A549 treated with CpdA at 1 μM for 4 hours (cell line): Measurements from ENCODE around the gene TBX6. TPM values are rescaled to one million over a fixed set of nuclear protein-coding genes. Genes with fewer than 3 reads are reported as not detected.

Experiments used
- total RNA-seq: library from RNA; stranded (reverse); fragments of 200-300 nt; extraction: Qiagen RNA extraction; gene quantifications from 5 replicates; pipeline ENCODE4 v1.2.3, GENCODE V29; 2022; ENCODE audit warnings: low read depth

Gene TBX6
- 0.25 to 0.53 TPM (median 0.32 TPM) in 4 of 5 replicates, not detected in the other for total RNA-seq

GRCh38 chr16:30091474-30092372, at the start of gene TBX6:
TBX6 (minus strand) TSS chr16:30091924; CDS start chr16:30091193, 731 bp downstream.

GRCh38 chr16:30113031-30113710, 21.4 kb upstream of the TBX6 start, which contains the start of gene GDPD3:
GDPD3 (minus strand) TSS chr16:30113537; CDS start chr16:30113478, 59 bp downstream.

GRCh38 chr16:30096105-30096861, 4.6 kb upstream of the TBX6 start, which contains the start of gene YPEL3:
YPEL3 (minus strand) TSS chr16:30096213; CDS start chr16:30095482, 731 bp downstream.

GRCh38 chr16:30075503-30076275, 16.0 kb downstream of the TBX6 start, which contains the start of gene PPP4C:
PPP4C (plus strand) TSS chr16:30075994; CDS start chr16:30076378, 384 bp downstream.

GRCh38 chr16:30065102-30065942, 26.4 kb downstream of the TBX6 start, which contains the start of gene ALDOA:
ALDOA (plus strand) TSS chr16:30065760; CDS start chr16:30066898, 1,138 bp downstream.

Other genes with a start within 250 kb of the TBX6 start
- gene CDIPT, start 228.7 kb downstream of the TBX6 start, total RNA-seq = 63.2 to 108 TPM (median 103 TPM) in 5 replicates
- gene SEZ6L2, start 192.4 kb downstream of the TBX6 start, total RNA-seq = 16.5 to 25.6 TPM (median 21.2 TPM) in 5 replicates
- gene ASPHD1, start 191.4 kb downstream of the TBX6 start, total RNA-seq = 20.9 to 30.7 TPM (median 28.3 TPM) in 5 replicates
- gene KCTD13, start 165.7 kb downstream of the TBX6 start, total RNA-seq = 15.9 to 22.5 TPM (median 18.2 TPM) in 5 replicates
- gene TMEM219, start 129.8 kb downstream of the TBX6 start, total RNA-seq = 79.8 to 104 TPM (median 96.6 TPM) in 5 replicates
- 27.9 to 37.1 TPM (median 33.4 TPM) in 5 replicates for gene TAOK2, start 118.1 kb downstream of the TBX6 start, total RNA-seq
- gene HIRIP3, start 96.3 kb downstream of the TBX6 start, total RNA-seq = 13.3 to 18.0 TPM (median 15.7 TPM) in 5 replicates
- 103 to 113 TPM (median 109 TPM) in 5 replicates for gene INO80E, start 95.7 kb downstream of the TBX6 start, total RNA-seq
- 1.8 to 2.8 TPM (median 2.5 TPM) in 5 replicates for gene DOC2A, start 80.9 kb downstream of the TBX6 start, total RNA-seq
- not detected in 5 replicates for gene C16orf92, start 68.7 kb downstream of the TBX6 start, total RNA-seq
- 0.23 to 0.58 TPM (median 0.30 TPM) in 5 replicates for gene TLCD3B, start 60.7 kb downstream of the TBX6 start, total RNA-seq
- gene ALDOA, start 26.2 kb downstream of the TBX6 start, total RNA-seq = 1,596 to 1,951 TPM (median 1,926 TPM) in 5 replicates
- 123 to 151 TPM (median 142 TPM) in 5 replicates for gene PPP4C, start 15.9 kb downstream of the TBX6 start, total RNA-seq
- gene YPEL3, start 4.3 kb upstream of the TBX6 start, total RNA-seq = 5.4 to 13.2 TPM (median 10.2 TPM) in 5 replicates
- 1.2 to 2.2 TPM (median 2.0 TPM) in 5 replicates for gene GDPD3, start 21.6 kb upstream of the TBX6 start, total RNA-seq
- gene MAPK3, start 31.3 kb upstream of the TBX6 start, total RNA-seq = 31.6 to 37.3 TPM (median 34.5 TPM) in 5 replicates
- 2.6 to 6.0 TPM (median 3.1 TPM) in 5 replicates for gene CORO1A, start 91.7 kb upstream of the TBX6 start, total RNA-seq
- gene BOLA2B, start 101.7 kb upstream of the TBX6 start, total RNA-seq = 149 to 252 TPM (median 217 TPM) in 5 replicates
- gene SLX1A, start 102.0 kb upstream of the TBX6 start, total RNA-seq = 7.2 to 24.4 TPM (median 12.9 TPM) in 5 replicates
- gene SULT1A3, start 107.3 kb upstream of the TBX6 start, total RNA-seq = 4.2 to 10.3 TPM (median 8.6 TPM) in 5 replicates
- 2.2 to 2.9 TPM (median 2.5 TPM) in 5 replicates for gene NPIPB13, start 156.6 kb upstream of the TBX6 start, total RNA-seq